Right atrium auricular region (tissue), 2 donors: ENCODE measurements around the gene FBXO36. TPM values are rescaled to one million over a fixed set of nuclear protein-coding genes. Genes with fewer than 3 reads are reported as not detected.
A peak's percentile ranks its signal among the peaks of the same experiment; 100 is the strongest.

Experiments used
- DNase-seq: peaks from one replicate; pipeline ENCODE4 v3.0.0-alpha.2; 2019; ENCODE audit warnings: low spot score
- H3K27ac ChIP-seq, 2 donors: fragments of 200-600 bp; sonication (generic); 1 replicate in 1 of 2; 2 replicates in 1 of 2; pipeline ENCODE4 v1.5.1; 2016 to 2019
- H3K27me3 ChIP-seq, 2 donors: fragments of 200-600 bp; sonication (generic); one replicate each; pipeline versions ENCODE4 v1.5.1 to v1.6.0; 2017 to 2019
- H3K36me3 ChIP-seq: fragments of 200-600 bp; sonication (generic); one replicate; pipeline ENCODE4 v1.5.1; 2016
- H3K4me1 ChIP-seq, 2 donors: fragments of 200-600 bp; sonication (generic); one replicate each; pipeline versions ENCODE4 v1.5.1 to v1.6.0; 2017 to 2019
- H3K4me3 ChIP-seq, 2 donors: fragments of 200-600 bp; sonication (generic); 1 replicate in 1 of 2; 2 replicates in 1 of 2; pipeline ENCODE4 v1.5.1; 2017 to 2019; ENCODE audit warnings: mild to moderate bottlenecking in 1 of 2, moderate library complexity in 1 of 2
- H3K9me3 ChIP-seq, 2 donors: fragments of 200-600 bp; sonication (generic); one replicate each; pipeline ENCODE4 v1.5.1; 2019
- total RNA-seq, 2 donors: library from RNA; depleted of rRNA; stranded (reverse); fragments of >200 nt; gene quantifications; one replicate each; pipeline ENCODE4 v1.1.0, GENCODE V29; 2016
- TF ChIP-seq, protein P1 (sequence below), 2 donors: fragments of 200-600 bp; sonication (generic); IDR thresholded peaks; one replicate each; pipeline ENCODE4 v1.5.1; 2019; ENCODE audit warnings: antibody characterized with exemption in 2 of 2

Gene FBXO36
- total RNA-seq, 2 donors from 2014 or later, result 0.98 to 1.3 TPM

DNA sequence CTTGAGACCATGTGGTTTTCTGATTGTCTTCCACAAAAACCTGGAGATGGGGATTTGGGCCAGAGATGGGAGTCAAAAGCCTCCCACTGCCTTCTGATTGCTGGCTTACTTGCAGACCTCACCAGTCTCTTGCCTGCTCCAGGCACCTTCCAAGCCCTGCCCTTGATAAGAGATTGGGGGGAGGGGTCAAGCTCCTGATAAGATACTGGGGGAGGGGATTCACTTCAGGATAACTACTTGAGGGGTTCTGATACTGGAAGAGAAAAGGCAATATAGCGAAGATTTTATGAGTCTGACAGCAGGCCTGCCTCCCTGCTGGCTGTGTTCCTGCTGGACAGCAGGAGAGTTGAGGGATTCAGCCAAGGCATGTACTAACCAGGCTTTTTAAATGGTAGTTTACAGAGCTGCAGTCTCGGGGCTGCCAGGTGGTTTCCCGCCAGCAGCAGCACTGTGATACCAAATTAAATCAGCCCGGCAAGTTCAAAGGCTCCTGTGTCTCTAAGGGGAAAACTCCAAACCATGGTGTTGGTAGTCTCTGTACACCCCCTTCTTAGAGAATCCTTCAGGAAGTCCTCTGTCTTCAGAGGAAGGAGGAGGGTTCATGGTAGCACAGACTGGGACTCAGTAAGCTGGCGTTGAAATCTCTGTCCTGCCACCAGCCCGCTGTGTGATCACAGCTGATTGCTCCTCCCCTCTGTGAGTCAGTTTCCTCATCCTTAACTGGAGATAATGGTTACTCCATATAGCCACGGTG lies 58.3 kb downstream of the FBXO36 start:
- Histone ChIP-seq H3K27me3 (no peaks in the 10 kb centered on the region), H3K4me1 (peaks cover 0 to 7% of the 10 kb centered on the region in 2 donors), H3K36me3 (no peaks in the 10 kb centered on the region), H3K27ac (peak overlapping the region; percentile 31 to 54), H3K4me3 (no peak overlapping the region), H3K9me3 (no peaks in the 10 kb centered on the region)
- peak; percentile 69 for DNase-seq
- TF ChIP-seq, protein P1, sequence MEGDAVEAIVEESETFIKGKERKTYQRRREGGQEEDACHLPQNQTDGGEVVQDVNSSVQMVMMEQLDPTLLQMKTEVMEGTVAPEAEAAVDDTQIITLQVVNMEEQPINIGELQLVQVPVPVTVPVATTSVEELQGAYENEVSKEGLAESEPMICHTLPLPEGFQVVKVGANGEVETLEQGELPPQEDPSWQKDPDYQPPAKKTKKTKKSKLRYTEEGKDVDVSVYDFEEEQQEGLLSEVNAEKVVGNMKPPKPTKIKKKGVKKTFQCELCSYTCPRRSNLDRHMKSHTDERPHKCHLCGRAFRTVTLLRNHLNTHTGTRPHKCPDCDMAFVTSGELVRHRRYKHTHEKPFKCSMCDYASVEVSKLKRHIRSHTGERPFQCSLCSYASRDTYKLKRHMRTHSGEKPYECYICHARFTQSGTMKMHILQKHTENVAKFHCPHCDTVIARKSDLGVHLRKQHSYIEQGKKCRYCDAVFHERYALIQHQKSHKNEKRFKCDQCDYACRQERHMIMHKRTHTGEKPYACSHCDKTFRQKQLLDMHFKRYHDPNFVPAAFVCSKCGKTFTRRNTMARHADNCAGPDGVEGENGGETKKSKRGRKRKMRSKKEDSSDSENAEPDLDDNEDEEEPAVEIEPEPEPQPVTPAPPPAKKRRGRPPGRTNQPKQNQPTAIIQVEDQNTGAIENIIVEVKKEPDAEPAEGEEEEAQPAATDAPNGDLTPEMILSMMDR (IDR thresholded peaks at IDR 0.05), result no peak

DNA sequence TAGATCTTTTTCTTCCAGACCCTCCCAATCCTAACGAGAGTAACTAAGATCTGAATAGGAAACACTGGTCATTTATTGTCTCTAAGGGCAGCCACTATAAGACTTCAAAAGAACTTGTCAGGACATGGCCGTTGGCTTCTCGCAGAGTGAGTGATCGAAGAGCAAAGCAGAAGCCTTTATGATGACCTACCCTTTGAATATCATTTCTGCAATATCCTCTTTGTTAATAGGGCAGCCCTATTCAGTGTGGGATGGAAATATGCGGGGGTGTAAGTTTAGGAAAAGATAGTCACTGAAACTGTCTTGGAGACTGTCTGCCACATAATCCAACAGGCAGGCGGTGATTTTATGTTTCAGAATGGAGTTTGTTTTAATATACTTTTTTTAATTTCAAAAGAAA lies 70.9 kb downstream of the FBXO36 start:
- no peak for DNase-seq
- H3K27ac ChIP-seq, result no peak overlapping the region
- no peak overlapping the region for H3K4me3 ChIP-seq
- TF ChIP-seq, protein P1 (IDR thresholded peaks at IDR 0.05), result no peak
- H3K9me3 ChIP-seq, result no peaks in the 10 kb centered on the region
- H3K36me3 ChIP-seq, result no peaks in the 10 kb centered on the region
- no peaks in the 10 kb centered on the region for H3K27me3 ChIP-seq
- H3K4me1 ChIP-seq, result no peaks in the 10 kb centered on the region

- Histone ChIP-seq H3K27me3 (no peaks in the 10 kb centered on the region), H3K9me3 (no peaks in the 10 kb centered on the region), H3K27ac (no peak overlapping the region), H3K4me1 (no peaks in the 10 kb centered on the region), H3K4me3 (no peak overlapping the region), H3K36me3 (no peaks in the 10 kb centered on the region)
- no peak for DNase-seq
- TF ChIP-seq, protein P1 (IDR thresholded peaks at IDR 0.05), result no peak
Measured at GRCh38 chr2:229996320-229996719, 74.0 kb downstream of the FBXO36 start.

- no peaks in the 10 kb centered on the region for H3K36me3 ChIP-seq
- H3K27me3 ChIP-seq, result no peaks in the 10 kb centered on the region
- no peak overlapping the region for H3K27ac ChIP-seq
- H3K4me1 ChIP-seq, result no peaks in the 10 kb centered on the region
- no peaks in the 10 kb centered on the region for H3K9me3 ChIP-seq
- DNase-seq, result no peak
- H3K4me3 ChIP-seq, result no peak overlapping the region
- TF ChIP-seq, protein P1 (IDR thresholded peaks at IDR 0.05), result no peak
Measured at GRCh38 chr2:229997565-229997964, 75.3 kb downstream of the FBXO36 start.

GRCh38 chr2:230000118-230000841 lies 78.0 kb downstream of the FBXO36 start:
- no peak overlapping the region for H3K4me3 ChIP-seq
- H3K27me3 ChIP-seq, result no peaks in the 10 kb centered on the region
- H3K27ac ChIP-seq, result no peak overlapping the region
- no peak for DNase-seq
- TF ChIP-seq, protein P1 (IDR thresholded peaks at IDR 0.05), result no peak
- no peaks in the 10 kb centered on the region for H3K9me3 ChIP-seq
- H3K36me3 ChIP-seq, result no peaks in the 10 kb centered on the region
- H3K4me1 ChIP-seq, result no peaks in the 10 kb centered on the region
